ENCODE results near the gene NME5.
"Not testable (repeated sequence)": the region's sequence is repeated elsewhere in the genome, so short reads cannot be mapped to it uniquely, and the experiment has no call there.

NME5 gene

DNA sequence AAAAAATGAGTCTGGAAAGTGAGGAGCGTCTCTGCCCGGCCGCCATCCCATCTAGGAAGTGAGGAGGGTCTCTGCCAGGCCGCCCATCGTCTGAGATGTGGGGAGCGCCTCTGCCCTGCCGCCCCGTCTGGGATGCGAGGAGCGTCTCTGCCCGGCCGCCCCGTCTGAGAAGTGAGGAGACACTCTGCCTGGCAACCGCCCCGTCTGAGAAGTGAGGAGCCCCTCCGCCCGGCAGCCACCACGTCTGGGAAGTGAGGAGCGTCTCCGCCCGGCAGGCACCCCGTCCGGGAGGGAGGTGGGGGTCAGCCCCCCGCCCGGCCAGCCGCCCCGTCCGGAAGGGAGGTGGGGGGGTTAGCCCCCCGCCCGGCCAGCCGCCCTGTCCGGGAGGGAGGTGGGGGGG lies 69.2 kb downstream of the NME5 start:
- DNase-seq = not testable (repeated sequence)

DNA sequence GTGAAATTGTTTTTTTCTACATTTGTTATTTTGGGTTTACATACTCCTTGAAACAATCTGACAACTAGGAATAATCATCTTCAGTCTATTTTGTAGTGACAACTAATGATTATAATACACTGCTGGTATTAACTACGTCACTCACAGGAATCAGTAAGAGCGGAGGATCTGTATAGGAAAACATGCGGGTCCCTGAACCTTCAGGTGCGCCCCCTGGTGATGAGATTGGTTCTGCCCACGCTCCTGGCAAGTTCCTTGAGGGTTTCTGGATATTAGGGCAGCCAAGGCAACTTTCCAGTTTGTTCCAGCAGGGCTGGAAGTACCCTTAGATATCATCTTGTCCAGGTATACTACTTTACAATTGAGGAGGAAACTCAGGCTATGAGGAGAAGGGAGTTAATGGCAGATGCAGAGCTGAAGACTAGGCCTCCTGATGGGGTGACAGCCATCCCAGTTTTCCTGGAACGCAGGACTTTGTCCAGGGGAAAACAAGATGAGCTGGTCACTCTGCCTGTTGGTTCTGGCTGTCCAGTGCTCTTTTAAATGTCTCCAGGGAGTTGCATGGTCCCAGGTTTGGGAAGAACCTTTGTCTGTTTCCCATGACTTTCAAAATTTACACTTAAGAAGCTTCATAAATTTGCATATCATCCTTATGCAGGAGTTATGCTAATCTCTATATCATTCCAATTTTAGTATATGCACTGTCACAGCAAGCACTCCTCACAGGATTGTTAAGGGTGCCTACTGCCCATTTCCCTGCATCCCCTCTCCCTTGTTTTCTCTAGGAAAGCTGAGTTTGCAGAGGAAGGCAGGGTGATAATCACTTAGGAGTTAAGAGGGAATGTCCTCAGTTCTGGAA lies 70.3 kb downstream of the NME5 start:
- no peak for DNase-seq

DNA sequence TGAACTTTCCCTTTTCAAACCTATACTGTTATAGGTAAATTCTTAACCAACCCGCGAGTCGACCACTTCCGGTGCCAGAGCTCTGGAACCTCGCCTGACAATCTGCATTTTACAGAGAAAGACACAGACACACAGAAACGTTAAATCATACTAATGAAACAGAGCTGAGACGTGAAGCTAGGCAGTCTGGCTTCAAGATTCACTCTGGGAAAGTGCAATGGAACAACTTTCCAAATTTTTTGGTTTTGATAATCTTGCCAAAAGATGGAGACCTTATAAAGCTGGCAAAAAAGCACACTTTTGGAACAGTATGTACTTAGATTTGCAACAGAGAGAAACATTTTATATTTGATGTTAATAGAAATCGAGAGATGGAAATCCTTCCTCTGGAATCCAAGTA lies 71.3 kb downstream of the NME5 start:
- DNase-seq = no peak
